GM19351 (cell line): ENCODE data around the gene EXO5.
"Not testable (repeated sequence)": the region's sequence is repeated elsewhere in the genome, so short reads cannot be mapped to it uniquely, and the experiment has no call there.

Source experiments
- ATAC-seq: cut with Tn5 transposase; IDR thresholded peaks from one replicate; pipeline ENCODE4 v1.9.1; 2021; ENCODE audit warnings: mild to moderate bottlenecking, moderate library complexity; ENCODE audit not compliant: unreplicated experiment

Gene EXO5, protein sequence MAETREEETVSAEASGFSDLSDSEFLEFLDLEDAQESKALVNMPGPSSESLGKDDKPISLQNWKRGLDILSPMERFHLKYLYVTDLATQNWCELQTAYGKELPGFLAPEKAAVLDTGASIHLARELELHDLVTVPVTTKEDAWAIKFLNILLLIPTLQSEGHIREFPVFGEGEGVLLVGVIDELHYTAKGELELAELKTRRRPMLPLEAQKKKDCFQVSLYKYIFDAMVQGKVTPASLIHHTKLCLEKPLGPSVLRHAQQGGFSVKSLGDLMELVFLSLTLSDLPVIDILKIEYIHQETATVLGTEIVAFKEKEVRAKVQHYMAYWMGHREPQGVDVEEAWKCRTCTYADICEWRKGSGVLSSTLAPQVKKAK

GRCh38 chr1:40508375-40509341 is at the start of gene EXO5:
EXO5 (plus strand) TSS chr1:40508767; CDS start chr1:40514545, 5,778 bp downstream.
- ATAC-seq: peak; percentile 80

GRCh38 chr1:40462956-40463590 is 45.5 kb upstream of the EXO5 start:
- no peak for ATAC-seq

DNA sequence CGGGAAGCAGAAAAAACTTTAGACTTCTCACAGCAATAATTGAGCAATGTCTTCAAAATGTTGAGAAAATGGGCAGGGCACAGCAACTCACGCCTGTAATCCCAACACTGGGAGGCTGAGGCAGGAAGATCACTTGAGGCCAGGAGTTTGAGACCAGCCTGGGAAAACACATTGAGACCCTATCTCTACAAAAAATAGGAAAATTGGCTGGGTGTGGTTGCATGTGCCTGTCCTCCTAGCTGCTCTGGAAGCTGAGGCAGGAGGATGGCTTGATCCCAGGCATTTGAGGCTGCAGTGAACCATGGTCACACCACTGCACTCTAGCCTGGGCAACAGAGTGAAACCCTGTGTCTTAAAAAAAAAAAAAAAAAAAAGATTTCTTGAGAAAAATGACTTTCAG is 39.2 kb upstream of the EXO5 start:
- no peak for ATAC-seq

DNA sequence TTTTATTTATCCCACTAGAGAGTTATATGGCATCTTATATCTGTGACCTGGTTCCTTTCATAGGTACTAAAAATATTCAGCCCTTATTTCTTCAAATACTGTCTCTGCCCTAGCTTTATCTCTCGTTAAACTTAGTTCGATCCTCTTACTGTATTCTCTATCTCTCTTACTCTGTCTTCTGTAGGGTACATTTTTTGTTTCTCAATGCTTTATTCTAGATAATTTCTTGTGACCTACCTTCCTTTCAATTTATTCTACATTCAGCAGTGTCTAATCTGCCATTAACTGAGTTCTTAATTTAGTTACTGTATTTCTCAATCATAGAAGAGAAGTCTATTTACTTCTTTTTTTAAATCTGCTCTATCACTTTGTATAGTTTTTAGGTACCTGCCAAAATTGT is 33.3 kb upstream of the EXO5 start:
- no peak for ATAC-seq

DNA sequence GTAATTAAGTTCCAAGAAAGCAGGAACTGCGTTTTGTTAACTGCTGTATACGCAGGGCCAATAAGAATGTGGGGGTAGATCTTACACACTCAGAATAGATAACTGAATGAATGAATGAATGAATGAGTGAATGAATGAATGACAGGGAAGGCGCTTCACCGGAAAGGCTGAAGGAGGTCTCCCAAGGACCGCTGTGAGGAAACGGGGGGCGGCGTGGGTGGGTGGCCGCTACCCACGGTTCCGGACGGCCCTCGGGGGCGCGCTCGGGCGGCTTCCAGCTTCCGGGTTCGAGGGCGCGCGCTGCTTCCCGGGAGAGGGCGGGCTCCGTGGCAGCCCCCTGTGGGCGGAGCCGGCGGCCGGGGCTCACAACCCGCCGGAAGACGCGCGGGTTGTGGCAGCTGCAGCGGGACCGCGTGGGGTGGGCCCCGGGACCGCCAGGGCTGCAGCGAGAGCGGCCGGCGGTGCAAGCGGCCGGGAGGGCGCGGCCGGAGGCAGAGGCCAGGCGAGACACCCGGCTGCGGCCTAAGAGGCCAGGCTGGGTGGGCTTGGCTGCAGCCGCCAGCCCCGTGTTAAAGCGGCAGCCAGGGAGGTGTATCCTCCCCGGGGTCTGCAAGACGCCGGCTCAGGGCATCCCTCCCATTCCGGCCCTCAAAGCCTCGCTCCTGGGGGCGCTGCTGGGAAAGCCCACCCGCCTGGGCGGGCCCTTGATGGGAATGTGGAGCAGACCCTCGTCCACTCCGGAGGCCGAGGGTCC is 31.5 kb upstream of the EXO5 start, which contains the start of gene ZFP69:
Gene ZFP69, plus strand, starts transcription at position 367 of the 754 bp plus-strand sequence. CDS start 2,072 bp downstream, outside the sequence.
- peak; percentile 69 for ATAC-seq

GRCh38 chr1:40477678-40478053 is 30.9 kb upstream of the EXO5 start:
- peak; percentile 20 for ATAC-seq

DNA sequence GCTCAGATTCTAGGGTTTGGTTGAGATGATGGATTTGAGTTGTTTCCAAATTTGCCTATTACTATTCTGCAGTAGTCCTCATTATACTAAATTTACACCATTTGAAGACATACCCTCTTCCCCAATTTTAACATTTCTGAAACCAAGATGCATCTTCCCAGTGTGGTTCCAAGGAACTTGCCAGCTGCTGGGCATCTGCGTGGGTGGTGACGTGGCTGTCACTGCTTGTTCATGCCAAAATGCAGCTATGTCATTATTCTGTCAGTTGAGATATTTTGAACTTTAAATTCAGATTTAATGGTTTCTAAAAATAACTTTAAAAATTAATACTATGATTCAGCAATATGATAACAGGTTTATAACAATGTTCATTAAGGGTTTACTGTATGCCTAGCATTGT is 30.3 kb upstream of the EXO5 start:
- ATAC-seq: no peak

GRCh38 chr1:40479156-40479555 is 29.4 kb upstream of the EXO5 start:
- no peak for ATAC-seq

DNA sequence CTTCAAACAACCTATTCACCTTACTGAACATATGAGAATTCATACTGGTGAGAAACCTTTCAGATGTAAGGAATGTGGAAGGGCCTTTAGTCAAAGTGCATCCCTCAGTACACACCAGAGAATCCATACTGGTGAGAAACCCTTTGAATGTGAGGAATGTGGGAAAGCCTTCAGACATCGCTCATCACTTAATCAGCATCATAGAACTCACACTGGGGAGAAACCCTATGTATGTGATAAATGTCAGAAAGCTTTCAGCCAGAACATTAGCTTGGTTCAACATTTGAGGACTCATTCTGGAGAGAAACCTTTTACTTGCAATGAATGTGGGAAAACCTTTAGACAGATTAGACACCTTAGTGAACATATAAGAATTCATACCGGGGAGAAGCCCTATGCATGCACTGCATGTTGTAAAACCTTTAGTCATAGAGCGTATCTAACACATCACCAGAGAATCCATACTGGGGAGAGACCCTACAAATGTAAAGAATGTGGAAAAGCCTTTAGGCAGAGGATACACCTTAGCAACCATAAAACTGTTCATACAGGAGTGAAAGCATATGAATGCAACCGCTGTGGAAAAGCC is 13.2 kb upstream of the EXO5 start:
- ATAC-seq: no peak

DNA sequence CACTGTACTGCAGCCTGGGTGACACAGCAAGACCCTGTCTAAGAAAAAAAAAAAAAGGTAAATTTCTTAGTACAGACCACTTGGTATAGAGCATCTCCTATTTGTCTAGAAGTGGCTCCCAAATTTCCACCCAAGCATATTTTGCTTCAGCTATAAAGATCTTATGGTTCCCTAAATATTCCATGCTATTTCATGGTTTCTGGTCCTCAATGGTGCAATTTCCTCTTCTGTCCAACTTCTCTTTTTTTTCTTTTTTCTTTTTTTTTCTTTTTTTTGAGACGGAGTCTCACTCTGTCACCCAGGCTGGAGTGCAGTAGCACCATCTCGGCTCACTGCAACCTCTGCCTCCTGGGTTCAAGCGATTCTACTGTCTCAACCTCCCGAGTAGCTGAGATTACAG is 5.9 kb upstream of the EXO5 start:
- not testable (repeated sequence) for ATAC-seq

DNA sequence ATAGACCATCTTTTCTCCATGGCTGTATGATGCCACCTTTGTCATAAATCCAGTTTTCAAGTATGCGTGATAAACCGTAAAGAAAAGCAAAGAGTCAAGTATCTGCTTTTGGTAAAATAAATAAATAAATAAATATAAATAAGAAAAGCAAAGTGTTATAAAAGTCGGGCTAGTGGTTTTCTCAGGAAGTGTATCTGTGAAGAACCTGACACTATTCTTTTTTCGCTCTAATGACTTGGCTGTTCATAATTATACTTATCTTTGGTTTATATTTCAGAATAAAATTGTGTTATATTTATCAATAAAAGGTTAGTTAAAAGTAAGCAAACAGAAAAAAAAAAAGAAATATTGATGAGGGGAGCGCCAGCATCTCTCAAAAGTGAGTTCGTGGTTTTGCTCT is 594 bp upstream of the EXO5 start:
- ATAC-seq: no peak

DNA sequence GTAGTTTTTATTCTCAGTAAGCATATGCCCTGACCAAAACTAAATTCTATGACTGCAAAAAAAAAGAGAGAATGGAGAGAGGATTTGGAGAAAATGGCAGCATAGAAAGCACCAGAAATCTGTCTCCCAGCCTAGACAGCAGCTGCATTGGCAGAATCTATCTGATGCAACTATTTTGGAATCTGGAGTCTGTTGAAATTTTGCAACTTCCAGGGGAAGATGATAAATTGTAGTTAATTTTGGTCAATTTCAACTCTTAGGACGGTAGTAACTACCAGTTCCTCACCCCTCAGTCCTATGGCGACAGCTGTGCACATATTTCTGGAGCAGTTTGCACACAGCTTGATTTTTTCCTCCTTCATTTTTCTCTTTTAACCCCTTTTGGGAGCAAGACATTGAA is 10.9 kb downstream of the EXO5 start:
- no peak for ATAC-seq

- peak; percentile 11 for ATAC-seq
These were observed 22.3 kb downstream of the EXO5 start for GRCh38 chr1:40530735-40531380.

DNA sequence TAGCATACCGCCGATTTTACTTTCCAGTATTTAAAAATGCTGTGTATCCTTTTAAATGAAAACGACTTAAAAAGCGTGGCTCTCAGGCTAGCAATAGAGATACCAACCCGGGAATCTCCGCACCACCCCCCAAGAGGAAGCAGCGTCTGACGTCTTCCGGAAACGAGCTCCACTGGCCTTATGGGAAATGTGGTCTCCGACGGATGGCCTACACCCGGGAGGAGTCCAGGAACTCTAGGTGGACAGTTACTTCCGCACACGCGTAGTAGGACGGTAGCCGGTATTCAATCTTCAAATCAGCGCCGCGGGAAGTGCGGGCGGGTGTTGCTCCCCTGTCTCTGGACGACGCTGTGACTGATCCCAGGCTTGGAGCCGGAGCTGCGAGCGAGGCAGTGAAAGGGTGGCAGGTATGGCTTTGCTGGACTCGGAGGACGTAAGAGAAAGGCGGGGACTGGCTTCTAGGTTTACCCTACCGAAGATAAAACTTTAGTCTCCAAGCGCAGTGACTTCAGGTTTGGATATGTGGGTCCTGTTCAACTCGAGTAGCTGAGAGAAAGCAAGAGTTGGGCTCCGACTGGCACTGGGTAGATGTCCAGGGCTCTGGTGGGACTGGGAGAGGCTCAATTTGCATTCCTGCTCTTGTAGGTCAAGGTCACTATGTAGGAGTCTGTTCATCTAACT is 23.0 kb downstream of the EXO5 start, which contains the start of gene ZNF684:
Gene ZNF684, plus strand, starts transcription at position 257 of the 681 bp plus-strand sequence. CDS start 1,530 bp downstream, outside the sequence.
- peak; percentile 97 for ATAC-seq

- ATAC-seq: no peak
These were observed 23.5 kb downstream of the EXO5 start for GRCh38 chr1:40532062-40532389.

- no peak for ATAC-seq
These were observed 24.4 kb downstream of the EXO5 start for GRCh38 chr1:40532844-40533424.

GRCh38 chr1:40534589-40534988 is 26.0 kb downstream of the EXO5 start:
- ATAC-seq: no peak

- no peak for ATAC-seq
These were observed 27.2 kb downstream of the EXO5 start for GRCh38 chr1:40535732-40536131.

DNA sequence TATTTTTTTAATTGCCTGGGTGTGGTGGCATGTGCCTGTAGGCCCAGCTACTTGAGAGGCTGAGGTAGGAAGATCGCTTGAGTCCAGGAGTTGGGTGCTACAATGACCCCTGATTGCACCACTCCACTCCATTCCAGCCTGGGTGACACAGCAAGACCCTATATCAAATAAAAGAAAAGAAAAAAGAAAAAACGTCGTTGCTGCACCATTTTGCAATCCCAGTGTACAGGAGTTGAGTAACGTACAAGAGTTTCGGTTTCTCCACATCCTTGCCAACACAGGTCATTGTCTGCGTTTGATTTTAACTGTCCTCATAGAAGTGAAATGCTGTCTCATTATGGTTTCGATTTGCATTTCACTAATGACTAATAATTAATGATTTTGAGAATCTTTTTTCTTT is 30.8 kb downstream of the EXO5 start:
- ATAC-seq: no peak
